Colonic mucosa (tissue), 4 donors: ENCODE results near the gene WNT3A. TPM values are rescaled to one million over a fixed set of nuclear protein-coding genes. Genes with fewer than 3 reads are reported as not detected.

Source experiments
- DNase-seq: peaks from one replicate; pipeline ENCODE4 v3.0.0-alpha.2; 2020
- H3K27ac ChIP-seq: fragments of 200-600 bp; one replicate; pipeline ENCODE4 v1.8.0; 2021
- H3K27me3 ChIP-seq: fragments of 200-600 bp; one replicate; pipeline ENCODE4 v1.8.0; 2021
- H3K36me3 ChIP-seq: fragments of 200-600 bp; one replicate; pipeline ENCODE4 v1.8.0; 2021
- H3K4me1 ChIP-seq: fragments of 200-600 bp; one replicate; pipeline ENCODE4 v1.8.0; 2021; ENCODE audit warnings: mild to moderate bottlenecking
- H3K4me3 ChIP-seq: fragments of 200-600 bp; one replicate; pipeline ENCODE4 v1.8.0; 2021
- H3K9ac ChIP-seq, 2 donors: one replicate each; pipeline ENCODE4 v1.7.0; 2013; ENCODE audit warnings: control low read depth in 2 of 2, low read depth in 2 of 2, low read length in 2 of 2
- H3K9me3 ChIP-seq: fragments of 200-600 bp; one replicate; pipeline ENCODE4 v1.8.0; 2021
- CTCF ChIP-seq: fragments of 200-600 bp; IDR thresholded peaks from one replicate; pipeline ENCODE4 v1.8.0; 2022; ENCODE audit warnings: antibody characterized with exemption, mild to moderate bottlenecking
- intact Hi-C: fragments of 100-400 bp; cut with DNase I; formaldehyde crosslinking; loops from one replicate; pipeline ENCODE4 v1.14.1; 2022
- total RNA-seq, 2 donors: library from RNA; stranded (reverse); fragmentation: NEBNext Ultra II Directional in 1 of 2; extraction: Animal tissue kit (Norgen Biotek cat#: 25700) in 1 of 2; gene quantifications; one replicate each; pipeline ENCODE4 v1.2.1, GENCODE V29; 2021
- donor health status: healthy.
- donor health status: DM: no; HTN: no; CAD: no.
- donor health status: DM: no; HTN: no; CAD: no.

WNT3A gene
- total RNA-seq, 2 donors from 2014 or later: not detected

GRCh38 chr1:228095161-228095560 is 88.4 kb downstream of the WNT3A start:
- no peak for TF ChIP-seq CTCF
- H3K27ac ChIP-seq: no peak overlapping the region
- intact Hi-C loops: no loop called here
- no peaks in the 10 kb centered on the region for H3K9me3 ChIP-seq
- H3K9ac ChIP-seq: no peak overlapping the region
- H3K27me3 ChIP-seq: no peaks in the 10 kb centered on the region
- no peak for DNase-seq
- H3K4me3 ChIP-seq: no peak overlapping the region
- peaks cover 5% of the 10 kb centered on the region for H3K4me1 ChIP-seq
- peaks cover 14% of the 10 kb centered on the region for H3K36me3 ChIP-seq

GRCh38 chr1:228095938-228096337 is 89.1 kb downstream of the WNT3A start:
- no peak overlapping the region for H3K27ac ChIP-seq
- H3K4me3 ChIP-seq: no peak overlapping the region
- no peak overlapping the region for H3K9ac ChIP-seq
- H3K9me3 ChIP-seq: no peaks in the 10 kb centered on the region
- H3K4me1 ChIP-seq: peaks cover under 1% of the 10 kb centered on the region
- no peaks in the 10 kb centered on the region for H3K27me3 ChIP-seq
- DNase-seq: no peak
- TF ChIP-seq CTCF: no peak
- intact Hi-C loops: no loop called here
- peaks cover 14% of the 10 kb centered on the region for H3K36me3 ChIP-seq

GRCh38 chr1:228096416-228097332 is 89.9 kb downstream of the WNT3A start:
- Histone ChIP-seq H3K27me3 (no peaks in the 10 kb centered on the region), H3K36me3 (peaks cover 14% of the 10 kb centered on the region), H3K4me1 (peaks cover 8% of the 10 kb centered on the region), H3K9me3 (no peaks in the 10 kb centered on the region), H3K4me3 (no peak overlapping the region), H3K27ac (no peak overlapping the region), H3K9ac (no peak overlapping the region)
- intact Hi-C loops: no loop called here
- no peak for DNase-seq
- TF ChIP-seq CTCF: no peak

GRCh38 chr1:228097333-228098081 is 90.7 kb downstream of the WNT3A start:
- Histone ChIP-seq H3K27me3 (no peaks in the 10 kb centered on the region), H3K36me3 (peaks cover 14% of the 10 kb centered on the region), H3K9ac (no peak overlapping the region), H3K27ac (no peak overlapping the region), H3K9me3 (no peaks in the 10 kb centered on the region), H3K4me1 (peaks cover 13% of the 10 kb centered on the region), H3K4me3 (no peak overlapping the region)
- intact Hi-C loops: no loop called here
- no peak for DNase-seq
- no peak for TF ChIP-seq CTCF

- peaks cover 13% of the 10 kb centered on the region for H3K4me1 ChIP-seq
- no peak overlapping the region for H3K4me3 ChIP-seq
- H3K27me3 ChIP-seq: no peaks in the 10 kb centered on the region
- no peak for TF ChIP-seq CTCF
- H3K27ac ChIP-seq: no peak overlapping the region
- peaks cover 14% of the 10 kb centered on the region for H3K36me3 ChIP-seq
- no peak overlapping the region for H3K9ac ChIP-seq
- DNase-seq: no peak
- intact Hi-C loops: no loop called here
- no peaks in the 10 kb centered on the region for H3K9me3 ChIP-seq
Measured at GRCh38 chr1:228098323-228098931, 91.6 kb downstream of the WNT3A start.
